Cardiac muscle cell (in vitro differentiated cells and primary cell): ENCODE data around the gene RASAL2. TPM values are rescaled to one million over a fixed set of nuclear protein-coding genes. Genes with fewer than 3 reads are reported as not detected.

ENCODE experiments used
- DNase-seq, 2 donors: peaks; one replicate each; pipeline versions ENCODE4 v3.0.0 to v3.0.0-alpha.2; 2010 to 2017; ENCODE audit warnings: low read depth in 1 of 2, low spot score in 1 of 2
- H3K27ac ChIP-seq: fragments of 200-600 bp; sonication (generic); 2 replicates; pipeline ENCODE4 v1.5.1; 2016
- H3K27me3 ChIP-seq: fragments of 200-600 bp; sonication (generic); 2 replicates; pipeline ENCODE4 v1.6.0; 2016; ENCODE audit warnings: control low read depth
- H3K36me3 ChIP-seq: fragments of 200-600 bp; sonication (generic); 2 replicates; pipeline ENCODE4 v1.5.1; 2016; ENCODE audit warnings: control low read depth
- H3K4me1 ChIP-seq: fragments of 200-600 bp; sonication (generic); 2 replicates; pipeline ENCODE4 v1.8.1; 2017; ENCODE audit warnings: low read depth, mild to moderate bottlenecking, mixed run types
- H3K4me3 ChIP-seq: fragments of 200-600 bp; sonication (generic); 2 replicates; pipeline ENCODE4 v1.5.1; 2016; ENCODE audit warnings: mild to moderate bottlenecking
- H3K9me3 ChIP-seq: fragments of 200-600 bp; sonication (generic); 2 replicates; pipeline ENCODE4 v1.5.1; 2017; ENCODE audit warnings: low read depth, mild to moderate bottlenecking, control low read depth
- CTCF ChIP-seq: IDR thresholded peaks from 2 replicates; pipeline ENCODE4 v1.5.1; 2012; ENCODE audit warnings: low read depth, mild to moderate bottlenecking, low read length
- polyA plus RNA-seq: library from polyadenylated mRNA; unstranded; fragments of >200 nt; fragmentation: Nextera tagmentation; extraction: Ambion mirVana; gene quantifications from 2 replicates; pipeline ENCODE4 v1.2.1, GENCODE V29; 2016
- total RNA-seq: library from RNA; depleted of rRNA; stranded (reverse); fragments of >200 nt; gene quantifications from 2 replicates; pipeline ENCODE4 v1.2.3, GENCODE V29; 2016

Gene RASAL2
- total and polyA plus RNA-seq, 2 experiments from 2014 or later = 11.2 to 35.3 TPM

- H3K36me3 ChIP-seq = no peaks in the 10 kb centered on the region
- no peak for DNase-seq
- no peaks in the 10 kb centered on the region for H3K4me1 ChIP-seq
- TF ChIP-seq CTCF = no peak
- H3K27me3 ChIP-seq = no peaks in the 10 kb centered on the region
- no peaks in the 10 kb centered on the region for H3K9me3 ChIP-seq
- no peak overlapping the region for H3K4me3 ChIP-seq
- H3K27ac ChIP-seq = no peak overlapping the region
Measured at GRCh38 chr1:178232108-178232507, 138.2 kb downstream of the RASAL2 start.

GRCh38 chr1:178232949-178233348 is 139.0 kb downstream of the RASAL2 start:
- Histone ChIP-seq H3K36me3 (no peaks in the 10 kb centered on the region), H3K27me3 (no peaks in the 10 kb centered on the region), H3K27ac (no peak overlapping the region), H3K9me3 (no peaks in the 10 kb centered on the region), H3K4me1 (no peaks in the 10 kb centered on the region), H3K4me3 (no peak overlapping the region)
- TF ChIP-seq CTCF = no peak
- peak in 1 of 2 donors; percentile 36 for DNase-seq

GRCh38 chr1:178237121-178237520 is 143.2 kb downstream of the RASAL2 start:
- Histone ChIP-seq H3K36me3 (no peaks in the 10 kb centered on the region), H3K9me3 (no peaks in the 10 kb centered on the region), H3K27me3 (no peaks in the 10 kb centered on the region), H3K4me1 (no peaks in the 10 kb centered on the region), H3K27ac (no peak overlapping the region), H3K4me3 (no peak overlapping the region)
- no peak for DNase-seq
- TF ChIP-seq CTCF = no peak

- H3K4me1 ChIP-seq = no peaks in the 10 kb centered on the region
- no peaks in the 10 kb centered on the region for H3K36me3 ChIP-seq
- no peak overlapping the region for H3K4me3 ChIP-seq
- DNase-seq = peak in 1 of 2 donors; percentile 95
- no peak for TF ChIP-seq CTCF
- no peaks in the 10 kb centered on the region for H3K9me3 ChIP-seq
- no peaks in the 10 kb centered on the region for H3K27me3 ChIP-seq
- H3K27ac ChIP-seq = no peak overlapping the region
Measured at GRCh38 chr1:178238722-178239510, 145.0 kb downstream of the RASAL2 start.

- TF ChIP-seq CTCF = no peak
- Histone ChIP-seq H3K36me3 (no peaks in the 10 kb centered on the region), H3K27ac (no peak overlapping the region), H3K27me3 (no peaks in the 10 kb centered on the region), H3K9me3 (no peaks in the 10 kb centered on the region), H3K4me3 (no peak overlapping the region), H3K4me1 (no peaks in the 10 kb centered on the region)
- peak in 1 of 2 donors; percentile 53 for DNase-seq
Measured at GRCh38 chr1:178241057-178241456, 147.2 kb downstream of the RASAL2 start.
